GM21423 (cell line): Measurements from ENCODE around the gene FGF1.

Source experiments
- ATAC-seq: cut with Tn5 transposase; IDR thresholded peaks from one replicate; pipeline ENCODE4 v1.9.1; 2021; ENCODE audit warnings: mild to moderate bottlenecking, moderate library complexity; ENCODE audit not compliant: unreplicated experiment

The FGF1 gene

DNA sequence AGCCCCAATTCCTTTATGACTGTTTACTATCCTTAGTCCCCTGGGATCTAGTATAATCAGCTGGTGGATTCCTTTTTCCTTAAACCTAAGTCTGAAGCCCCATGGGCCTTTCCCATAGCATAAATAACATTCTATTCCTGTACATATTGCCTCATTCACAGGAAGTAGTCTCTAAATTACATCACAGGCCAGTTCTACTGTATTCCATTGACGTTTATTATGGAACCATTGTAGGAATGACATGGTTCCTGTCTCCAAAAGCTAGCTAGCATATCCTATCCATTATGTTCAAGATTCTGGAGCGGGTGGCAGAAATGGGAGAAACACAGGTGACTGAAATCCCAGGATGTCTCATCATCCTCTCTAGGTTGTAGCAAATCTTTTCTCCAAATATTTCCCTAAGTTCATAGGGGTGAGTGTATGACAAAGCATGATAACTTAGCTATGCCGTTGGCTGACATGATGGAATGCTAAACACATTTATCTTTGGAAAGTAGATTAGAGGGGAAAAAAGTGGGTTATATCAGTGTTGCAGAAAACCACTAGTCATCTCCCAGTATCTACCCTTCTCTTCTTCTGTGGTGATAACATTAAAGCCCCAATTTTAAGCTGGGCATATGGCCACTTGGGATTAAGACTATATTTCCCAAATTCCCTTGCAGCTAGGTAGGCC lies 140.1 kb downstream of the FGF1 start:
- no peak for ATAC-seq

DNA sequence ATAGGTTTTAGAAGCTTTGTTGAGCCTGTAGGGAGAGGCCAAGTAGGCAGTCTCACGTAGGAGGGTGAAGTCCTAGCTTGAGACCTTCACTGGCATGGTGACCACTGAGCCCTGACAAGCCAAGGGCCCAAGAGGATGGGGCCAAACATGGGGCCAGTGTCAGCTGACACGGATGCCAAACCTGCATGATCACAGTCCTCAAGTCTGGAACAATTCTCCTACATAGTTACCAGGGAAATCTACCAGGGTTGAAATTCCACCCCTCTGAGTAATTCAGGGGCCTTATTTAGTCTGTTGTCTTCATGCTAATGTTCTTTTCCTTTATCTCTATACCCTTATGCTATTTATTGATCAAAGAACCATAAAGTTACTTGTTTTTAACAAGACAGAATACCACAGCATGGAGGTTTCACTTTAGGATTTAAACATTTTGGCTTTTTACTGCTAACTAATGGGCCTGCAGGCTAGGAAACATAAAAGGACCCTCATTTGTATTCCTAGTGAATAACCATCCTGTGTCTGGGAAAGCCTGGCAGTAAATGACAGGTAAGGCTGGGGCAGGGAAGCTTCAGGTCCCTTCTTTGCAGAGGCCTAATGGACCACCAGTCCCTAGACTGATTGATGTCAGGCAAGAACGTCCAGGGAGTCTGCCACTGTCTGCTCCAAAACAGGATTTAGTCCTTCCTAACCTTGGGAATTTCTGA lies 140.8 kb downstream of the FGF1 start:
- no peak for ATAC-seq

DNA sequence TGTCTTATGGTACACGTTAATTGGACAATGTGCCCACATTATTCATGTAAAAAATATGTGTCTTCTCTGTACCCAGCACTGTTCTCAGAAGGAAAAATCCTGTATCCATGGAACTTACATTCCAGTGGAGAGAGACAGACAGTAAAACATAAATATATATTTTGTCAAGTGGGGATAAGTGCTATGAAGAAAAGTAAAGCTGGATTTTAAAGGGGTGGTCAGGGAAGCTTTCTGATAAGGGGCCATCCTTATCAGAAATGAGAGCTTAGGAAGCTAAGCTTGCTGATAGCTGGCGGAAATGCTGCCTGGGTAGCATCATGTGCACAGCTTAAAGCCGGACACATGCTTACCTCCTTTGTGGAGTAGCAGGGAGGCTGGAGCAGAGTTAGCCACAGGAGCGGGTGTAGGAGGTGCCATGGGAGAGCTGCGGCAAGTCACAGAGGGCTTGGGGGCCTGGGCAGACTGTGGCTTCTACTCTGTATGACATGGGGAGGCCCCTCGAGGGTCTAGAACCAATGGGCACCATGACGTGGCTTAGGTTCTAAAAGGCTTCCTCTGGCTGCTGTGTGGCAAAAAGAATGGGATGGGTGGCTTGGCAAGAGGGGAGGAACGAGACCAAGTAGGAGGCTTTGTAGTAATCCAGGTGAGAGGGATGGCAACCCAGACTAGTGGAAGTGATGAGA lies 141.7 kb downstream of the FGF1 start:
- no peak for ATAC-seq

DNA sequence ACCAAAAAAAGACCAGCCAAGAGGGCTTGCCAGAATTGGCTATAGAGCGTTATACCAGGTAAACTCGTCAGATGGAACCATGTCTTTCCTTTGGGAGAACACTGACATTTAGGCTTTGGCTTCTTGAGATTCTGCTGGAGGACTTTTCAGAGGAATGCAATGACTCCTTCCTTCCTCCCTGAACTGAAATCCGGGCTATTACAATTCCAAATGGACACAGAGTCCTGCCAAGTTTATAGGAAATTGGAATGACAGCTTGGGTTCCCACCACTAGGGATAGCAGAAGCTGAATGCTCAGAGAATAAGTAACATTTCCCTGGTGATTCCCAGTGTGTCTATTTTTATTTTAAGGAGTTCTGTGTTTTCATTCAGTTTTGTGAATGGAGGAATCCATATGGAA lies 143.0 kb downstream of the FGF1 start:
- no peak for ATAC-seq
